ENCODE data around the gene C6orf89. TPM values are rescaled to one million over a fixed set of nuclear protein-coding genes. Genes with fewer than 3 reads are reported as not detected.

The C6orf89 gene
- total RNA-seq, 1 donor from 2014 or later = 32.3 TPM

GRCh38 chr6:36893976-36894932 is 8.5 kb downstream of the C6orf89 start:
- Mint-ChIP-seq H3K9me3 (no peaks in the 10 kb centered on the region), H3K36me3 (ENCODE audit: low read depth) (no peaks in the 10 kb centered on the region), H3K27me3 (ENCODE audit: low read depth) (no peaks in the 10 kb centered on the region), H3K4me1 (no peaks in the 10 kb centered on the region), H3K27ac (ENCODE audit: unreplicated experiment) (peak overlapping the region; percentile 78), H3K4me3 (no peak overlapping the region)
- DNase-seq (ENCODE audit: low read depth, low spot score) = no peak
- no peak for TF ChIP-seq CTCF (conservative IDR thresholded peaks at IDR 0.05)

GRCh38 chr6:36897609-36898008 is 11.9 kb downstream of the C6orf89 start:
- Mint-ChIP-seq H3K9me3 (no peaks in the 10 kb centered on the region), H3K4me1 (no peaks in the 10 kb centered on the region), H3K27me3 (ENCODE audit: low read depth) (no peaks in the 10 kb centered on the region), H3K27ac (ENCODE audit: unreplicated experiment) (no peak overlapping the region), H3K36me3 (ENCODE audit: low read depth) (peaks cover 3% of the 10 kb centered on the region), H3K4me3 (no peak overlapping the region)
- DNase-seq (ENCODE audit: low read depth, low spot score) = no peak
- TF ChIP-seq CTCF (conservative IDR thresholded peaks at IDR 0.05) = no peak

DNA sequence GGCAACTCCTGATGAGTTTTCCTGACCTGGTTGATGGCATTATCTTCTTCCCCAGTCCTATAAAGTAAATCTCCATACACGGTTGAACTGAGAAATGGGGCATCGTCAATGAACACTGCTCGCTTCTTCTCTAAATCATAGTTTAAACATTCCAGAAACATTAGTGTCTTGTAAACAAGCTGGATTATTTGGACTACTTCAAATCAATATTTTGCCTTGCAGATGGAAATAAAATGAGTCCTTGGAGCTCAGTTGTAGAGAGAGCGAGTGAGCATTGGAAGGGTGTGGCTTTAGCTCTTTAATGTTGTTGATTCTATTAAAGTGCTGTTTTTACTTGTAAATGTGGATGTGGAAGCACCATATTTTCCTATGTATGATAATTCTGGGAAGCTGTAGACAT is 18.4 kb downstream of the C6orf89 start:
- Mint-ChIP-seq H3K27me3 (ENCODE audit: low read depth) (no peaks in the 10 kb centered on the region), H3K4me3 (no peak overlapping the region), H3K9me3 (no peaks in the 10 kb centered on the region), H3K27ac (ENCODE audit: unreplicated experiment) (no peak overlapping the region), H3K4me1 (peaks cover 15% of the 10 kb centered on the region), H3K36me3 (ENCODE audit: low read depth) (peaks cover 8% of the 10 kb centered on the region)
- no peak for TF ChIP-seq CTCF (conservative IDR thresholded peaks at IDR 0.05)
- no peak for DNase-seq (ENCODE audit: low read depth, low spot score)

- no peak for DNase-seq (ENCODE audit: low read depth, low spot score)
- Mint-ChIP-seq H3K9me3 (no peaks in the 10 kb centered on the region), H3K4me1 (peaks cover 15% of the 10 kb centered on the region), H3K36me3 (ENCODE audit: low read depth) (peaks cover 8% of the 10 kb centered on the region), H3K4me3 (no peak overlapping the region), H3K27me3 (ENCODE audit: low read depth) (no peaks in the 10 kb centered on the region), H3K27ac (ENCODE audit: unreplicated experiment) (no peak overlapping the region)
- no peak for TF ChIP-seq CTCF (conservative IDR thresholded peaks at IDR 0.05)
These were observed 19.2 kb downstream of the C6orf89 start for GRCh38 chr6:36904851-36905393.

DNA sequence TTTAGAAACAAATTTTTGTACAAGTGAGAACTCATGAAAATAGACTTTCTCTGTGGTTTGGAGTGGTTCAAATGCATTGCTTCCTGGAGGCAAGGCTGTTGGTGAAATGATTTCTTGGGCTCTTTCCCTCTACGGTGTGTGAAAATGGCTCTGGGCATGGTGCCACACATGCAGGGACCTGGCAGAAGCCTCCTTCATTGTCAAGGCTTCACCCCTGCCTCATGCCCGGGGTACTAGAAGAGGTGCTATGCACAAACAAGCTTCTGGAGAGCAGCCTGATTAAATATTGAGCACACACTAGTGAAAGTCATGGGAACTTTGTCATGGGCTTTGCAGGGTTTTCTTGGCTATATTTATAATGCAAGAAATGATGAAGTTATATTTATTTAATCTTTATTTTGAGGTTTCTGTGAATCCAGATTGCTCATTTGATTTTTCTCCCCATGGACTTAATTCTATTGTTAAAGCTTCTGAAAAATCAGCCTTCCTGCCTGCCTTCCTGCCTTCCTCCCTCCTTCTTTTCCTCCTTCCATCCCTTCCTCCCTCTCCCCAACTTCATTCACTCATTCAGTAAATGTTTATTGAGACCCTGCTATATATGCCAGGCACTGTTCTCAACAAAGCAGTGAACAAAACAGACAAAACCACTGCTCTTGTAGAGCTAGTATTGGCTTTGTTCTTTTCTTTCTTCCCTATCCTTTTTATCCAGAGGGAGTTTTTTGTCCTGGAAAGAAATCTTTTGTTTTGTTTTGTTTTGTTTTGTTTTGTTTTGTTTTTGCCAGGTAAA is 21.0 kb downstream of the C6orf89 start:
- Mint-ChIP-seq H3K9me3 (no peaks in the 10 kb centered on the region), H3K27ac (ENCODE audit: unreplicated experiment) (no peak overlapping the region), H3K4me3 (no peak overlapping the region), H3K4me1 (peaks cover 15% of the 10 kb centered on the region), H3K27me3 (ENCODE audit: low read depth) (no peaks in the 10 kb centered on the region), H3K36me3 (ENCODE audit: low read depth) (peaks cover 8% of the 10 kb centered on the region)
- TF ChIP-seq CTCF (conservative IDR thresholded peaks at IDR 0.05) = no peak
- DNase-seq (ENCODE audit: low read depth, low spot score) = no peak
